H1 (cell line): ENCODE results near the gene CKB.

ENCODE experiments used
- CREB1 ChIP-seq: IDR thresholded peaks from 2 replicates; pipeline ENCODE4 v1.6.1; 2012; ENCODE audit warnings: inconsistent platforms
- CTBP2 ChIP-seq: IDR thresholded peaks from 2 replicates; pipeline ENCODE4 v1.7.0; 2011; ENCODE audit warnings: borderline replicate concordance, mild to moderate bottlenecking, moderate library complexity, mixed read lengths, low read length; ENCODE audit not compliant: insufficient read depth, insufficient read length
- E2F6 ChIP-seq: IDR thresholded peaks from 2 replicates; pipeline ENCODE4 v1.6.1; 2012; ENCODE audit warnings: inconsistent platforms
- EZH2 ChIP-seq: fragments of 200-600 bp; sonication (generic); IDR thresholded peaks from 2 replicates; pipeline ENCODE4 v1.7.1; 2012; ENCODE audit warnings: low read depth, mild to moderate bottlenecking, moderate library complexity, low read length, inconsistent platforms; ENCODE audit not compliant: severe bottlenecking
- HDAC2 ChIP-seq, 2 experiments: fragments of 300-600 bp in 1 of 2; sonication (generic) in 1 of 2; IDR thresholded peaks; 2 replicates each; pipeline ENCODE4 v1.6.1; 2011 to 2012; ENCODE audit warnings: low read depth in 2 of 2, low read length in 2 of 2, mild to moderate bottlenecking in 2 of 2, moderate library complexity in 2 of 2, borderline replicate concordance in 1 of 2, inconsistent platforms in 1 of 2

- TF ChIP-seq CTBP2, result no peak
- TF ChIP-seq EZH2, result no peak
- TF ChIP-seq CREB1, result no peak
- TF ChIP-seq HDAC2 (IDR thresholded peaks at IDR 0.05; ENCODE audit: borderline replicate concordance in 1 of 2, low read depth in 2 of 2, low read length in 2 of 2), result no peak
- no peak for TF ChIP-seq E2F6
Observed at GRCh38 chr14:103502877-103503276, 19.8 kb downstream of the CKB start.
